HEK293 (cell line): ENCODE data around the gene PERM1.
A peak's percentile ranks its signal among the peaks of the same experiment; 100 is the strongest.

Source experiments
- GLI4 ChIP-seq: fragments of 450-650 bp; formaldehyde crosslinking; IDR thresholded peaks from 2 replicates; pipeline ENCODE4 v1.5.1; 2016; ENCODE audit warnings: missing biosample characterization, missing genetic modification characterization
- HIC1 ChIP-seq: fragments of 450-650 bp; formaldehyde crosslinking; IDR thresholded peaks from 2 replicates; pipeline ENCODE4 v1.5.1; 2016; ENCODE audit warnings: missing biosample characterization, missing genetic modification characterization
- HOXA7 ChIP-seq: sonication (generic); formaldehyde crosslinking; IDR thresholded peaks from 2 replicates; pipeline ENCODE4 v1.8.1; 2022; ENCODE audit warnings: missing genetic modification reagents, borderline replicate concordance
- IKZF3 ChIP-seq: fragments of 450-650 bp; IDR thresholded peaks from 2 replicates; pipeline ENCODE4 v1.5.0; 2018; ENCODE audit warnings: missing biosample characterization, mild to moderate bottlenecking, missing genetic modification characterization, moderate library complexity
- KLF9 ChIP-seq: fragments of 450-650 bp; formaldehyde crosslinking; IDR thresholded peaks from 2 replicates; pipeline ENCODE4 v1.5.1; 2016; ENCODE audit warnings: missing biosample characterization, missing genetic modification characterization, low read depth
- OVOL3 ChIP-seq: fragments of 450-650 bp; formaldehyde crosslinking; IDR thresholded peaks from 2 replicates; pipeline ENCODE4 v1.5.1; 2016; ENCODE audit warnings: missing biosample characterization, missing genetic modification characterization
- PRDM1 ChIP-seq: fragments of 450-650 bp; formaldehyde crosslinking; IDR thresholded peaks from 2 replicates; pipeline ENCODE4; 2016; ENCODE audit warnings: missing biosample characterization, missing genetic modification characterization
- SALL2 ChIP-seq: fragments of 450-650 bp; formaldehyde crosslinking; IDR thresholded peaks from 2 replicates; pipeline ENCODE4 v1.5.0; 2017; ENCODE audit warnings: missing biosample characterization, mild to moderate bottlenecking, missing genetic modification characterization, borderline replicate concordance
- SP7 ChIP-seq: fragments of 450-650 bp; formaldehyde crosslinking; IDR thresholded peaks from 2 replicates; pipeline ENCODE4 v1.5.1; 2016; ENCODE audit warnings: missing biosample characterization, missing genetic modification characterization
- ZBTB8A ChIP-seq: fragments of 450-650 bp; formaldehyde crosslinking; IDR thresholded peaks from 2 replicates; pipeline ENCODE4 v1.5.1; 2016; ENCODE audit warnings: missing biosample characterization, missing genetic modification characterization
- ZFHX2 ChIP-seq: fragments of 450-650 bp; formaldehyde crosslinking; conservative IDR thresholded peaks from 2 replicates; pipeline ENCODE4 v1.5.1; 2016; ENCODE audit warnings: missing biosample characterization, missing genetic modification characterization
- ZIC2 ChIP-seq: fragments of 450-650 bp; formaldehyde crosslinking; IDR thresholded peaks from 2 replicates; pipeline ENCODE4 v1.5.1; 2016; ENCODE audit warnings: missing biosample characterization, missing genetic modification characterization
- ZNF2 ChIP-seq: fragments of 450-650 bp; formaldehyde crosslinking; IDR thresholded peaks from 2 replicates; pipeline ENCODE4 v1.5.1; 2016; ENCODE audit warnings: missing biosample characterization, missing genetic modification characterization
- ZNF24 ChIP-seq: fragments of 450-650 bp; formaldehyde crosslinking; IDR thresholded peaks from 2 replicates; pipeline ENCODE4 v1.5.1; 2016; ENCODE audit warnings: missing biosample characterization, missing genetic modification characterization
- ZNF248 ChIP-seq: fragments of 450-650 bp; formaldehyde crosslinking; IDR thresholded peaks from 2 replicates; pipeline ENCODE4 v1.5.1; 2017; ENCODE audit warnings: missing biosample characterization, missing genetic modification characterization
- ZNF341 ChIP-seq: fragments of 450-650 bp; formaldehyde crosslinking; IDR thresholded peaks from 2 replicates; pipeline ENCODE4; 2016; ENCODE audit warnings: low read depth, missing biosample characterization, missing genetic modification characterization
- ZNF416 ChIP-seq: fragments of 450-650 bp; formaldehyde crosslinking; IDR thresholded peaks from 2 replicates; pipeline ENCODE4 v1.5.1; 2016; ENCODE audit warnings: missing biosample characterization, missing genetic modification characterization
- ZNF514 ChIP-seq: fragments of 450-650 bp; formaldehyde crosslinking; IDR thresholded peaks from 2 replicates; pipeline ENCODE4 v1.5.1; 2016; ENCODE audit warnings: missing biosample characterization, missing genetic modification characterization
- ZNF521 ChIP-seq: fragments of 450-650 bp; formaldehyde crosslinking; IDR thresholded peaks from 2 replicates; pipeline ENCODE4 v1.5.1; 2017; ENCODE audit warnings: missing biosample characterization, mild to moderate bottlenecking, missing genetic modification characterization
- ZNF548 ChIP-seq: fragments of 450-650 bp; formaldehyde crosslinking; IDR thresholded peaks from 2 replicates; pipeline ENCODE4 v1.5.1; 2016; ENCODE audit warnings: missing biosample characterization, missing genetic modification characterization
- ZNF692 ChIP-seq: fragments of 450-650 bp; formaldehyde crosslinking; IDR thresholded peaks from 2 replicates; pipeline ENCODE4 v1.5.1; 2016; ENCODE audit warnings: missing biosample characterization, missing genetic modification characterization
- ZNF701 ChIP-seq: fragments of 450-650 bp; formaldehyde crosslinking; IDR thresholded peaks from 2 replicates; pipeline ENCODE4 v1.5.1; 2016; ENCODE audit warnings: missing biosample characterization, missing genetic modification characterization
- ZNF76 ChIP-seq: fragments of 450-650 bp; formaldehyde crosslinking; IDR thresholded peaks from 2 replicates; pipeline ENCODE4; 2016; ENCODE audit warnings: low read depth, missing biosample characterization, missing genetic modification characterization, borderline replicate concordance
- ZNF777 ChIP-seq: fragments of 450-650 bp; formaldehyde crosslinking; IDR thresholded peaks from 2 replicates; pipeline ENCODE4 v1.5.1; 2017; ENCODE audit warnings: missing biosample characterization, missing genetic modification characterization, borderline replicate concordance
- ZNF791 ChIP-seq: fragments of 450-650 bp; formaldehyde crosslinking; IDR thresholded peaks from 2 replicates; pipeline ENCODE4 v1.5.1; 2016; ENCODE audit warnings: missing biosample characterization, missing genetic modification characterization
- ZNF830 ChIP-seq: fragments of 450-650 bp; IDR thresholded peaks from 2 replicates; pipeline ENCODE4 v1.5.0; 2018; ENCODE audit warnings: missing biosample characterization, missing genetic modification characterization, low read depth, mild to moderate bottlenecking, moderate library complexity
- TF ChIP-seq, protein P1 (sequence below): fragments of 450-650 bp; formaldehyde crosslinking; IDR thresholded peaks from 2 replicates; pipeline ENCODE4 v1.5.1; 2016; ENCODE audit warnings: missing biosample characterization, missing genetic modification characterization
- TF ChIP-seq, protein P2 (sequence below): fragments of 450-650 bp; formaldehyde crosslinking; optimal IDR thresholded peaks from 2 replicates; pipeline ENCODE3; 2016; ENCODE audit warnings: missing biosample characterization, mild to moderate bottlenecking, missing genetic modification characterization
- TF ChIP-seq, protein P3 (sequence below): fragments of 450-650 bp; formaldehyde crosslinking; IDR thresholded peaks from 2 replicates; pipeline ENCODE4 v1.5.1; 2017; ENCODE audit warnings: missing biosample characterization, missing genetic modification characterization

PERM1 gene

GRCh38 chr1:997993-998744 is 16.3 kb upstream of the PERM1 start (continued):
- peak; percentile 56 for TF ChIP-seq IKZF3 (tag by site-specific recombination)
- peak; percentile 74; the same call in 1 of the 2 replicates for TF ChIP-seq SP7 (tag by site-specific recombination)
- TF ChIP-seq SALL2 (tag by site-specific recombination) = no peak
- no peak for TF ChIP-seq ZNF830 (tag by site-specific recombination)
- peak; percentile 94 for TF ChIP-seq ZBTB8A (tag by site-specific recombination)
- TF ChIP-seq PRDM1 (tag by site-specific recombination) = no peak
- peak; percentile 42; the same call in 1 of the 2 replicates for TF ChIP-seq ZNF76 (tag by site-specific recombination)
- no peak for TF ChIP-seq HOXA7 (CRISPR knock-in tag)
- TF ChIP-seq OVOL3 (tag by site-specific recombination) = peak; percentile 6; the same call in 1 of the 2 replicates
- TF ChIP-seq, protein P1, sequence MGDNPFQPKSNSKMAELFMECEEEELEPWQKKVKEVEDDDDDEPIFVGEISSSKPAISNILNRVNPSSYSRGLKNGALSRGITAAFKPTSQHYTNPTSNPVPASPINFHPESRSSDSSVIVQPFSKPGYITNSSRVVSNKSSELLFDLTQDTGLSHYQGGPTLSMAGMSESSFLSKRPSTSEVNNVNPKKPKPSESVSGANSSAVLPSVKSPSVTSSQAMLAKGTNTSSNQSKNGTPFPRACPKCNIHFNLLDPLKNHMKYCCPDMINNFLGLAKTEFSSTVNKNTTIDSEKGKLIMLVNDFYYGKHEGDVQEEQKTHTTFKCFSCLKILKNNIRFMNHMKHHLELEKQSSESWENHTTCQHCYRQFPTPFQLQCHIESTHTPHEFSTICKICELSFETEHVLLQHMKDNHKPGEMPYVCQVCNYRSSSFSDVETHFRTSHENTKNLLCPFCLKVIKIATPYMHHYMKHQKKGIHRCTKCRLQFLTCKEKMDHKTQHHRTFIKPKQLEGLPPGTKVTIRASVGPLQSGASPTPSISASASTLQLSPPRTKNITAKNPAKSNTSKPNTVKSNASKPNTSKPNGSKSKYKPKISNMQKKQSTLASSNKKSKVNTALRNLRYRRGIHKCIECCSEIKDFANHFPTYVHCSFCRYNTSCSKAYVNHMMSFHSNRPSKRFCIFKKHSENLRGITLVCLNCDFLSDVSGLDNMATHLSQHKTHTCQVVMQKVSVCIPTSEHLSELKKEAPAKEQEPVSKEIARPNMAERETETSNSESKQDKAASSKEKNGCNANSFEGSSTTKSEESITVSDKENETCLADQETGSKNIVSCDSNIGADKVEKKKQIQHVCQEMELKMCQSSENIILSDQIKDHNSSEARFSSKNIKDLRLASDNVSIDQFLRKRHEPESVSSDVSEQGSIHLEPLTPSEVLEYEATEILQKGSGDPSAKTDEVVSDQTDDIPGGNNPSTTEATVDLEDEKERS = no peak
- TF ChIP-seq GLI4 (tag by site-specific recombination) = peak; percentile 71; the same call in 1 of the 2 replicates
- TF ChIP-seq ZFHX2 (tag by site-specific recombination) = peak; percentile 65
- peak; percentile 91 for TF ChIP-seq HIC1 (tag by site-specific recombination)
- TF ChIP-seq ZNF248 (tag by site-specific recombination) = no peak
- TF ChIP-seq ZIC2 (tag by site-specific recombination) = peak; percentile 95
- TF ChIP-seq ZNF24 (tag by site-specific recombination) = no peak
- 0 out of 2 replicates have a peak, but pooled peaks have one; percentile 33 for TF ChIP-seq ZNF548 (tag by site-specific recombination)
- no peak for TF ChIP-seq ZNF777 (tag by site-specific recombination)
- peak; percentile 80 for TF ChIP-seq ZNF692 (tag by site-specific recombination)
- 0 out of 2 replicates have a peak, but pooled peaks have one; percentile 16 for TF ChIP-seq KLF9
- TF ChIP-seq ZNF2 (tag by site-specific recombination) = peak; percentile 50; the same call in 1 of the 2 replicates
- TF ChIP-seq ZNF514 = no peak
- TF ChIP-seq ZNF521 (tag by site-specific recombination) = no peak
- no peak for TF ChIP-seq ZNF416 (tag by site-specific recombination)
- TF ChIP-seq, protein P2, sequence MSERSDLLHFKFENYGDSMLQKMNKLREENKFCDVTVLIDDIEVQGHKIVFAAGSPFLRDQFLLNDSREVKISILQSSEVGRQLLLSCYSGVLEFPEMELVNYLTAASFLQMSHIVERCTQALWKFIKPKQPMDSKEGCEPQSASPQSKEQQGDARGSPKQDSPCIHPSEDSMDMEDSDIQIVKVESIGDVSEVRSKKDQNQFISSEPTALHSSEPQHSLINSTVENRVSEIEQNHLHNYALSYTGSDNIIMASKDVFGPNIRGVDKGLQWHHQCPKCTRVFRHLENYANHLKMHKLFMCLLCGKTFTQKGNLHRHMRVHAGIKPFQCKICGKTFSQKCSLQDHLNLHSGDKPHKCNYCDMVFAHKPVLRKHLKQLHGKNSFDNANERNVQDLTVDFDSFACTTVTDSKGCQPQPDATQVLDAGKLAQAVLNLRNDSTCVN (tag by site-specific recombination) = peak; percentile 89
- no peak; the same call in 1 of the 2 replicates for TF ChIP-seq ZNF341 (tag by site-specific recombination)
- no peak for TF ChIP-seq ZNF791 (tag by site-specific recombination)
- TF ChIP-seq ZNF701 = no peak
- TF ChIP-seq, protein P3, sequence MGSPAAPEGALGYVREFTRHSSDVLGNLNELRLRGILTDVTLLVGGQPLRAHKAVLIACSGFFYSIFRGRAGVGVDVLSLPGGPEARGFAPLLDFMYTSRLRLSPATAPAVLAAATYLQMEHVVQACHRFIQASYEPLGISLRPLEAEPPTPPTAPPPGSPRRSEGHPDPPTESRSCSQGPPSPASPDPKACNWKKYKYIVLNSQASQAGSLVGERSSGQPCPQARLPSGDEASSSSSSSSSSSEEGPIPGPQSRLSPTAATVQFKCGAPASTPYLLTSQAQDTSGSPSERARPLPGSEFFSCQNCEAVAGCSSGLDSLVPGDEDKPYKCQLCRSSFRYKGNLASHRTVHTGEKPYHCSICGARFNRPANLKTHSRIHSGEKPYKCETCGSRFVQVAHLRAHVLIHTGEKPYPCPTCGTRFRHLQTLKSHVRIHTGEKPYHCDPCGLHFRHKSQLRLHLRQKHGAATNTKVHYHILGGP (tag by site-specific recombination) = no peak
